ENCODE measurements around the gene PHPT1.

The PHPT1 gene

DNA sequence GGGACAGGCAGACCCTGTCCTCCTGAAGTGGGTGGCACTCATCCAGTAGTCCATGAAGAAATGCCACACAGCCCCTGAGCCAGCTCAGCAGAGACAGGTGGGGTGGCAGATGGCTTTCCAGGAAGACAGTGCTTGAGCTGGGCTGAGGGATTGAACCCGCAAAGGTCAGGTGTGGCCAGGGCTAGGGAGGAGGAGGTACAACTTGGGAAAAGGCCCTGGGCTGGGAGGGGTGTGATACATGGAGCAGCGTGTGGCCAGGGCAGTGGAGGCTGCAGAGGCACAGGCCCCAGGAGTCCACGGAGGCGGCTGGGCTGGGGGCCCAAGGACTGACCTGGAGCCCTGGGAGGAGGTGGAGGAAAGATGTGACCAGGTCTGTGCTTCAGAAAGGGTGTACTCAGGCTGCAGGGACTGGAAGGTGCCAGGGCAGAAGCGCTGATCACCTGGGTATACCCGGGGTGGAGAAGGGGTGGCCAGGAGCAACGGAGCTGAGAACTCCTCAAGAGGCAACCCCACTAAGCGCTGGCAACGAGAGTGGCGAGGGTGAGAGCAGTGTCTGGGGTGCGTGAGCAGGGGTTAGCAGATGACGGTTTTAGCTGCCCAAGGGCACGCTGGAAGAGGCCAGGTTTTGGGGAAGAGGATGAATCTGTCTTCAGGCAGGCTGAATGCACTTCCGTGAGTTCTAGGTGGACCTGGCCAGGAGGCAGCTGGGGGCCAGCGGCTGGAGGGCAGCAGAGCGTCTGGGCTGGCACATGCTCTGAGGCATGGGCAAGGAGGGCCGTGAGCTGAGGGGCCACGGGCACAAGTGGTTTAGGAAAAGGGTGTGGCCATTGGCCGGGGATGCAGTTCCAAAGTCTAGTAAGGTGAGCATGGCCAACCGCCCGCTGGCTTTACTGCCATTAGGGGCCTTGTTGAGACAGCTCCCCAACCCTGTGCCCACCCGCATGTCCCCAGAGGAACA lies 45.4 kb upstream of the PHPT1 start:
- no peak overlapping the region for H3K27ac ChIP-seq (ENCODE audit: poor library complexity, severe bottlenecking)
- H3K9me3 ChIP-seq (ENCODE audit: severe bottlenecking): no peaks in the 10 kb centered on the region
- H3K36me3 ChIP-seq (ENCODE audit: low read depth): no peaks in the 10 kb centered on the region
- H3K4me1 ChIP-seq (ENCODE audit: insufficient read depth, poor library complexity, severe bottlenecking): peaks cover 17% of the 10 kb centered on the region
- peaks cover 11% of the 10 kb centered on the region for H3K27me3 ChIP-seq (ENCODE audit: insufficient read depth, poor library complexity, severe bottlenecking)
- no peak for ATAC-seq (ENCODE audit: low read depth)
- peak; percentile 70 for DNase-seq (ENCODE audit: low spot score)
- TF ChIP-seq, protein P1, sequence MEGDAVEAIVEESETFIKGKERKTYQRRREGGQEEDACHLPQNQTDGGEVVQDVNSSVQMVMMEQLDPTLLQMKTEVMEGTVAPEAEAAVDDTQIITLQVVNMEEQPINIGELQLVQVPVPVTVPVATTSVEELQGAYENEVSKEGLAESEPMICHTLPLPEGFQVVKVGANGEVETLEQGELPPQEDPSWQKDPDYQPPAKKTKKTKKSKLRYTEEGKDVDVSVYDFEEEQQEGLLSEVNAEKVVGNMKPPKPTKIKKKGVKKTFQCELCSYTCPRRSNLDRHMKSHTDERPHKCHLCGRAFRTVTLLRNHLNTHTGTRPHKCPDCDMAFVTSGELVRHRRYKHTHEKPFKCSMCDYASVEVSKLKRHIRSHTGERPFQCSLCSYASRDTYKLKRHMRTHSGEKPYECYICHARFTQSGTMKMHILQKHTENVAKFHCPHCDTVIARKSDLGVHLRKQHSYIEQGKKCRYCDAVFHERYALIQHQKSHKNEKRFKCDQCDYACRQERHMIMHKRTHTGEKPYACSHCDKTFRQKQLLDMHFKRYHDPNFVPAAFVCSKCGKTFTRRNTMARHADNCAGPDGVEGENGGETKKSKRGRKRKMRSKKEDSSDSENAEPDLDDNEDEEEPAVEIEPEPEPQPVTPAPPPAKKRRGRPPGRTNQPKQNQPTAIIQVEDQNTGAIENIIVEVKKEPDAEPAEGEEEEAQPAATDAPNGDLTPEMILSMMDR (IDR thresholded peaks at IDR 0.05; ENCODE audit: poor library complexity, severe bottlenecking): no peak
- no peak overlapping the region for H3K4me3 ChIP-seq (ENCODE audit: severe bottlenecking)

DNA sequence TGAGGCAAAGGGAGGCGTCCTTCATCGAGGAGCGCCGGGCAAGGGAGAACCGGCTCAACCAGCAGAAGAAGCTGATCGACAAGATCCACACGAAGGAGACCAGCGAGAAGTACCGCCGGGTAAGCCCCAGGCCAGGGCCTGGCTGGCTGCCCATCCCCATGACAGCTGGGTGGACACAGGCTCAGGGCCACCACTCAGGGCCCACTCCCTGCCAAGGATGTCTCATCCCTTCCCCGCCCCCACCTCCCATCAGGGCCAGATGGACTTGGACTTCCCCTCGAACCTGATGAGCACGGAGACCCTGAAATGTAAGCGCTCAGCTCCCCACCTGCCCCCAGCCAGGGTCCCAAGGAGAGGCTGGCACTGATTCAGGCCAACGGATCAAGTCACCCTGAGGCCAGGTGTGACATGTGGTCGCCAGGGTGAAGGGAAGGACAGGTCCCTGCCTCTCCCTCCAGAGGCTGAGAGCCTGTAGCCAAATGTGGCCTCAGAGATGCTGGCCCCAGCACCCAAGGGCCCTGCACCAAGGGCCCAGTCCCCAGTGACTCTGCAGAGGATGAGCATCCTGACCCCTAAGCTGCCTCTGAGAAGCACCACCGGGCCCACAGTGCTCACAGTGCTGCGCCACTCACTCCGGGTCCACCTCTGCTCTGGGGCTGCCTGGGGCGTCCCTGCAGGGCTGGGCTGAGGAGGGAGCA lies 44.6 kb upstream of the PHPT1 start:
- TF ChIP-seq, protein P1 (IDR thresholded peaks at IDR 0.05; ENCODE audit: poor library complexity, severe bottlenecking): no peak

DNA sequence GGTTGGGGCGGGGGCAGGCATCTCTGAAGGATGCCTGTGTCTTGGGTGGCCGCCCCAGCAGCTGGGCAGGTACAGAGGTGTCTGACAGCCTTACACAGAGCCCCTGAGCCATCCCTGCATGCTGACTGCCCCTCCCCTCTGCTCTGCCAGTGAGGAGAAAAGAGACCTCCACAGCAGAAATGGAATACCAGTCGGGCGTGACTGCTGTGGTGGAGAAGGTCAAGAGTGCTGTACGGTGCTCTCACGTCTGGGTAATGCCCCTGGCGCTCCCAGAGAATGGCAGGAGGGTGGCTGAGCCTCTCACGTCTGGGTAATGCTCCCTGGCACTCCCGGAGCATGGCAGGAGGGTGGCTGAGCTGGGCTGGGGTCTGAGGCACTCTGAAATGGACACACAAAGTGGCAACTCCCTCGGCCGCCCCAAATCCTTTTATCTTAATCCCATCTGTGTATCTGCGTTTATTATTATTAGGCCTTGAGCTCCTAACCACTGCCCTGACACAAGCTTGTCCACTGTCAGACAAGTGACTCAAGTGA lies 43.9 kb upstream of the PHPT1 start:
- Histone ChIP-seq H3K4me1 (ENCODE audit: insufficient read depth, poor library complexity, severe bottlenecking) (peaks cover 22% of the 10 kb centered on the region), H3K27me3 (ENCODE audit: insufficient read depth, poor library complexity, severe bottlenecking) (no peaks in the 10 kb centered on the region), H3K9me3 (ENCODE audit: severe bottlenecking) (no peaks in the 10 kb centered on the region), H3K27ac (ENCODE audit: poor library complexity, severe bottlenecking) (no peak overlapping the region), H3K36me3 (ENCODE audit: low read depth) (peaks cover 13% of the 10 kb centered on the region), H3K4me3 (ENCODE audit: severe bottlenecking) (no peak overlapping the region)
- ATAC-seq (ENCODE audit: low read depth) (no peak), DNase-seq (ENCODE audit: low spot score) (no peak)
- TF ChIP-seq, protein P1 (IDR thresholded peaks at IDR 0.05; ENCODE audit: poor library complexity, severe bottlenecking): no peak

More for the DNA sequence above, 44.6 kb upstream of the PHPT1 start:
- Histone ChIP-seq H3K36me3 (ENCODE audit: low read depth) (peaks cover 7% of the 10 kb centered on the region), H3K27ac (ENCODE audit: poor library complexity, severe bottlenecking) (no peak overlapping the region), H3K27me3 (ENCODE audit: insufficient read depth, poor library complexity, severe bottlenecking) (peaks cover 3% of the 10 kb centered on the region), H3K4me3 (ENCODE audit: severe bottlenecking) (no peak overlapping the region), H3K4me1 (ENCODE audit: insufficient read depth, poor library complexity, severe bottlenecking) (peaks cover 19% of the 10 kb centered on the region), H3K9me3 (ENCODE audit: severe bottlenecking) (no peaks in the 10 kb centered on the region)
- no peak for DNase-seq (ENCODE audit: low spot score)
- ATAC-seq (ENCODE audit: low read depth): no peak

DNA sequence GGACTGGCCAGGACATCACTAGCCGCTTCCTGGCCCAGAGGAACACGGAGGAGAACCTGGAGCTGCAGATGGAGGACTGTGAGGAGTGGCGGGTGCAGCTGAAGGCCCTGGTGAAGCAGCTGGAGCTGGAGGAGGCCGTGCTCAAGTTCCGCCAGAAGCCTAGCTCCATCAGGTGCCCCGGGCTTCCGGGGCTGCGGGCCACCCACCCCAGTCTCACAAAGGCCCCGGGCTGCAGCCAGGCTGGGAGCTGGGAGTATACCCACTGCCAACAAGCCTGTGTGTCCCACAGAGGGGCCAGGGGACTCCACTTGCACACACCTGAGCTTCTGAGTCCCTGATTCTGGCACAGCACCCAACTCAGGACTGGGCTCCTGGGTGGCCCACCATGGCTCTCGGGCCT lies 43.1 kb upstream of the PHPT1 start:
- no peaks in the 10 kb centered on the region for H3K27me3 ChIP-seq (ENCODE audit: insufficient read depth, poor library complexity, severe bottlenecking)
- ATAC-seq (ENCODE audit: low read depth) (no peak), DNase-seq (ENCODE audit: low spot score) (no peak)
- H3K27ac ChIP-seq (ENCODE audit: poor library complexity, severe bottlenecking): no peak overlapping the region
- peaks cover 16% of the 10 kb centered on the region for H3K4me1 ChIP-seq (ENCODE audit: insufficient read depth, poor library complexity, severe bottlenecking)
- TF ChIP-seq, protein P1 (IDR thresholded peaks at IDR 0.05; ENCODE audit: poor library complexity, severe bottlenecking): no peak
- H3K4me3 ChIP-seq (ENCODE audit: severe bottlenecking): no peak overlapping the region
- no peaks in the 10 kb centered on the region for H3K9me3 ChIP-seq (ENCODE audit: severe bottlenecking)
- H3K36me3 ChIP-seq (ENCODE audit: low read depth): peaks cover 21% of the 10 kb centered on the region
